HG02798 (cell line): ENCODE measurements around the gene ATP12A.

Experiments
- ATAC-seq: cut with Tn5 transposase; IDR thresholded peaks from one replicate; pipeline ENCODE4 v1.9.1; 2021; ENCODE audit warnings: mild to moderate bottlenecking; ENCODE audit not compliant: unreplicated experiment, poor library complexity

The ATP12A gene

GRCh38 chr13:24662195-24663088 lies 17.8 kb upstream of the ATP12A start:
- ATAC-seq, result no peak

DNA sequence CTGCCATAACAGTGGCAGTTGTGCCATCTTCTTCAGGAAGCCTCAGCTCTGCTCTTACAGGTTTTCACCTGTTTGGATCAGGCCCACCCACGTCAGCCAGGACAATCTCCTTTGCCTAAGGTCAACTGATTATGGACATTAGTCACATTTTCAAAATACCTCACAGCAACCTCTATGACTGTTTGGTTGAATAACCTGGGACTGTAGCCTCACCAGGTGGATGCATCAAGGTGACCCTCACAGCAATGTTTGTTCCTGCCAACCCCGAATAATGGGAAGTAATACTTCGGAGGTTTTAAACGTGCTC lies 17.2 kb upstream of the ATP12A start:
- ATAC-seq, result no peak

DNA sequence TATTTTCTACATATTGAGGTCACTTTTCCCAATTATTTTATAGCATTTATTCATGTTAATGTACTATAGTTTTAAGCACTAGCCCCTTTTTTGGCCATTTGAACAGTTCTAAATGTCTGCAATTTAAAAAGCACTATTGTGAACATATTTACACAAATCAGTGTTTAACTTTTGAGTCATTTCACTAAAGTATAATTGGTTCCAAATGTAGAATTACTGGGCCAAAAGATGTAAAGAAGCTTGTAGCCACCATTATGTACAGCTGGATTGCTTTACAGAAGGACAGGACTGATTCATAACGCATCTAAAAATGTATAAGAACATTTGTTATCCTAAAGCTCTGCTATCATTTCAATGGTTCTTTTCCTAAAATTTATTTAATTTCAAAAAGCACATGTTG lies 16.6 kb upstream of the ATP12A start:
- no peak for ATAC-seq

DNA sequence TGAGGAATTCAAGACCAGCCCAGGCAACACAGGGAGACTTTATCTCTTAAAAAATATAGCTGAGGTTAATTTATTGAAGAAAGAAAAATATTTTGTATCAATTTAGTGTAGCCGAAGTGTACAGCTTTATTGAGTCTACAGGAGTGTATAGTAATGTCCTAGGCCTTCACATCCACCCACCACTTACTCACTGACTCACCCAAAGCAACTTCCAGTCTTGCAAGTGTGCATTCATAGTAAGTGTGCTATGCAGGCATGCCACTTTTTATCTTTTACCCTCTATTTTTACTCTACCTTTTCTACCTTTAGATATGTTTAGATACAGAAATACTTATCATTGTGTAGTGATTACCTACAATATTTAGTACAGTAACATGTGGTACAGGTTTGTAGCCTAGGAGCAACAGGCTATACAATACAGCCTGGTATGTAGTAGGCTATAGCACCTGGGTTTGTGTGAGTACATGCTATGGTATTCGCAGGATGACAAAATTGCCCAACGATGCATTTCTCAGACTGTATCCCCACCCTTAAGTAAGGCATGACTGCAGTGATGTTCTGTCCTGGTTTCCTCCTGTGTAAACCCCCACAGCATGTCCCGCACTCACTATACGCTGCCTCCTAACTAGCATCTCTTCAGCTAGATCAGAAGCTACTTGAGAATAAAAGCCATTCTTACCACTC lies 15.3 kb upstream of the ATP12A start:
- no peak for ATAC-seq

DNA sequence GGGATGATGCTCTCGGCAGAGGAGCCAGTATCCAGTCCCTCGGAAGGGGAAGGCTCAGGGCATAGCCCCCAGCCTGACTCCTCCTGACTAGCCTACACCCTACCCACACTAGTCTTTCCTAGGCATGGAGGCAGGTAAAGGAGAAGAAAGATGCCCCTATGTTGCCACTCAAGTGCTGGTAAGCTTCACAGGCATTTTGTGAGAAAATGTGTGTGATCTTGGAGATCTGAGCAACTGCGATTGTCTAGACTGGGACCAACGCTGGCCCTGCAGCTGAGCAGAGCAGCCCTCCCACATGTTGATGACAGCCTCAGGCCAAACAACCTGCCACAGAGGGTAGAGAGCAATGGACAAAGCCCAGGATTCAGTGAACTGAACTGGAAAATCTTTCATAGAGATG lies 11.7 kb upstream of the ATP12A start:
- no peak for ATAC-seq

DNA sequence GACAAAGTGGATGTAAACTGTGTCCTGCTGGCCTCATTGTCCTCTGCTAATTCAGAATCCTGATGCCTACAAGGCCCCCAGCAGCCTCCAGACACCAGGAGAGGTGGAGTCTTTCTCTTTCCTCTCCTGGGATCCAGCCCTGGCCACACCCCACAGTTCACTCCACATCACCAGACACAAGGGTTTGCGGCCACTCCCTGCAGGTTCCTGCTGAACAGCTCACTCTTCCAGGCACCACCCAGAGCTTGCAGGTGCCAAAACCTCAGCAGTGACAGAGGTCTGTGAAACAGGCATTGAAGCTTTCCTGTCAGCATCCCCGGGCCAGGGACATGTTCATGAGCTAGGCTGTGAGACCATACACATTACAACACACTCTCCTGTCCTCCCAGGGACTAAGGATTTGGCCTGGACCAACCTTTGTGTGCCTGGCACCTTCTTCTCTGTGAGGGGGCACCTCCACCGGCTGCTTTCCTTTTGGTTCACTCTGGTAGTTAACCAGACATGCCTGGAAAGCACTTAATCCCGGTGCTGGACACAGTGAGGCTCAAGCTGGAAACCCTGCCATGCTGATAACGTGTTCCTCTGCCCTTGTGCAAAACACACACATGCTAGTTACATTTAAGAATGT lies 11.1 kb upstream of the ATP12A start:
- ATAC-seq, result no peak

DNA sequence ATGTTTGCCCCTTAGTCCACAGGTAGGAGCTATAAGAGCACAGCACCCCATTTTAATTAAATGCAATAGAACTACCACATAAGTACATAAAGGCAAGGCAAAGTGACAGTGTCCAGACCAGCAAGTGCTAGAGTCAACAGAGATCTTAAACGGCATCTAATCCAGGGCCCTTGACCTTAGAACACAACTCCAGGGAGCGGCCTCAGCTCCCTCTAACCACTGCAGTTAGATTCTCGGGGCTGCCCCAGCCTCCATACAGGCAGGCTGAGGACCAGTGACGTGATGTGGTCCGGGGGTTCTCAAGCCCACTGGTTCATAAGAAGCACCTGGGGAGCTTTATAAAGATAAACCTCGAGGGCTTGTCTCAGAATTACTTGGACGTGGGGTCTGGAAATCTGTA lies 10.0 kb upstream of the ATP12A start:
- ATAC-seq, result no peak

DNA sequence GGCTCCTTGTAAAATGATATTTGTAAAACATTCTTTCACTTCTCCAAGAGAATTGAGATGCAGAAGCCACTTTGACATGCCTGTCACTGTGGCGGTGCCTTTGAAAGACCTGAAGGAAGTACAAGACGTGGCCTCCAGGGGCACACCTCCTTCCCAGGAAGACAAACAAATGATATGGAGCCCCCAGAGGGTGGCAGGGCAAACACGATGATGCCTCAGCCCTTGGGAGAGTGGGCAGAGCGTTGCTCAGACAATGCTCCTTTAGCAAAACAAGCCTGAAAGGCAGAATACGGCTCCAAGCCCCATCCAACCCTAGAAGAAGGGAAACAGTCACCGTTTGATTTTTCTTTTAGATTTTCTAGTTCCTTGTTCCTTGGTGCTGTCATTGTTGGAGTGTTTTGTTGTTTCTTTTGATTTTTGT lies 9.2 kb upstream of the ATP12A start:
- no peak for ATAC-seq

DNA sequence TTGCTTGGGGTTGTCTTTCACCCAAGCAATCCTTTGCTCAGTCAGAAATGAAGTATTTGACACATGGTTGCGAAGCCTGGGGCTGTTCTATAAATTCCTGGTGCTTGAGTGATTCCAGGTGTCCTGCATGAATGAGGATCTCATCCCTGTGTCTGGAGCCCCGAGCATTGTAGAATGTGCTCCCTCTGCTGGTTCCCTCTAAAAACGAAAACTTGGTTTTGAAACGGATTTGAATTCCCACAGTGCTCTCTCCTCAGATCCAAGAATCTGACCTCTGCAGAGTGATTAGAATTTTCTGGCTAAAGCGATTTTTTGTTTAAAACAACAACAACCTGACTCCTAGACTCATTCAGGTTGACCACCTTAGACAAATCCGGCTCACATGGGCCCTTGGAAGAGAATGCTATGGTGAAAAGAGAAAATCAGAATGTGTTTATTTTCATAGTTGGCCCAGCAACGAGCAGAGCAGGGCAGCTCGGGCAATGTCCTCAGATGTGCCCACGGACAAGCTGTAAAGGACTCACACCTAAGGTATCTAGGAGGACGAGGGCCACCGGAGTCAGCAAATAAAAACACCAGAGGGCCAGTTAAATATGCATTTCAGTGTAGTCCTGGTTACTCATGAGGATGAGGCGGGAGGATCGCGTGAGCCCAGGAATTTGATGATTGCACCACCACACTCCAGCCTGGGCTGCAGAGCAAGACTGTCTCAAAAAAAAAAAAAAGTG lies 8.7 kb upstream of the ATP12A start:
- ATAC-seq, result no peak

GRCh38 chr13:24672141-24673132 lies 7.8 kb upstream of the ATP12A start:
- no peak for ATAC-seq

- no peak for ATAC-seq
Measured at GRCh38 chr13:24675806-24676570, 4.2 kb upstream of the ATP12A start.

DNA sequence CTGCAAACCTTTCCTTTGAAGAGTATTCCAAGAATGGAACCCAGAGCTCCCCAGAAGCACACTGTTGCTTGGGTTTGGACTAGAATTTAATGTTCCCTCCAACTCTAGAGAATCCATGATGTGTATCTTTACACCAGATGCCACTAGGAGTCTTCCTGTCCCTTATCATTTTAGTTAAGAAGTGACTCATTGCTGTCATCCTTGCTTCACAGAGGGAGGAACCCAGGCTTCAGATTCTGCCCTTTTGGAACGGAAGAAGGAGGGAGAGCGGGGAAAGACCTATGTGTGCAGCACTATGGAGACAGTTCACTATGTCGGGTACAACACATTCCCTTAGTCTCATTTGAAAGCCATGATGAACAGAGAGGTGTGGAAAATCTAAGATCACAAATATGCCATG lies 2.1 kb upstream of the ATP12A start:
- no peak for ATAC-seq

GRCh38 chr13:24679686-24680085 lies 522 bp upstream of the ATP12A start:
- ATAC-seq, result no peak

GRCh38 chr13:24680921-24681604 lies 855 bp downstream of the ATP12A start:
- no peak for ATAC-seq

- no peak for ATAC-seq
Measured at GRCh38 chr13:24681930-24682329, 1.7 kb downstream of the ATP12A start.

- ATAC-seq, result no peak
Measured at GRCh38 chr13:24682353-24682752, 2.1 kb downstream of the ATP12A start.

- ATAC-seq, result no peak
Measured at GRCh38 chr13:24683351-24683750, 3.1 kb downstream of the ATP12A start.

DNA sequence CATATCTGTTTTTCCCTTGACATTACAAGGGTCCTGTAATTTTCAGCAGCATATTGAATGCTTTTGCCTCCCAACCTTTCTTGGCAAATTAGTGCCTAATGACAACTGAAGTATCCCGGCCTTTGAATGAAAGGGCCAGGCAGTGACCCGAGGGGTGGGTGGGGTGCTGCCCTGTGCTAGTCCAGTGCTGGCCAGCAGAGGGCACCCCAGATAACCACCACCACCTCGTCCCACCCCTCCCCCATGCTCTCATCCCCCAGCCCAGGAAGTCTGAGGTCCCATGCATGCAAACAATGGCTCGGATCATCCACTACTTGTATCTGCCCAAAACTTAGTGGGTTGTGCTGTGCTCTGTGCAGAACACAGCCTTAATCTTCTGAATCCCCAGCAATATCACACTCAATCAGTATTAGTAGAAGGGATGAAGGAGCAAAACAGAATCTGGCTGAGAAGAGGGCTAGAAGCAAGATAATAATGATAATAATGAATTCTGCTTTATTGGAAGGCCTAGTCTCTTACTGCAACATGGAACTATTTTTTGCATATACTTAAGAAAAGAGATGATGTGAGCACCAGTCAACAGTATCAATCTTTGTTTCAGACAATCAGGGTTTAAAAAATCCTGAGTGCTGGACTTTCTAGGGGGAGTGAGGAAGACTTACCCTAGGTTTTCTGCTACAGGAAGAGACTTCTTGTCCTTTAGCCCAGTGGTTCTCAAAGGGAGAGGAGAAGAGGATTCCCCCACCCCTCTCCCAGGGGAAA lies 3.8 kb downstream of the ATP12A start:
- ATAC-seq, result peak; percentile 57
